Caco-2 (cell line): Measurements from ENCODE around the gene ADARB2. TPM values are rescaled to one million over a fixed set of nuclear protein-coding genes. Genes with fewer than 3 reads are reported as not detected.

Experiments used
- BruUV-seq: library from RNA; stranded (reverse); fragments of 400-500 nt; replicated peaks from 2 replicates; lab custom pipeline; 2021; lab: Mats Ljungman, UMichigan
- CTCF ChIA-PET: fragments of 300-600 bp; sonication (Branson Sonifier 250); formaldehyde crosslinking; loops from one replicate; lab custom pipeline; 2022; ENCODE audit warnings: antibody characterized with exemption; lab: Charles Lee
- POLR2A ChIA-PET: fragments of 300-600 bp; sonication (Branson Sonifier 250); formaldehyde crosslinking; loops from one replicate; lab custom pipeline; 2022; ENCODE audit warnings: antibody characterized with exemption; lab: Charles Lee
- DNase-seq, 2 experiments: peaks; one replicate each; pipeline versions ENCODE4 v3.0.0 to v3.0.0-alpha.2; 2020 to 2022
- H3K27me3 ChIP-seq: replicated peaks from 2 replicates; pipeline ENCODE4 v1.6.0; 2011; ENCODE audit warnings: low read length; ENCODE audit not compliant: control insufficient read depth, insufficient read depth
- H3K36me3 ChIP-seq: 2 replicates; pipeline ENCODE4 v1.5.1; 2011; ENCODE audit warnings: low read length; ENCODE audit not compliant: control insufficient read depth, insufficient read depth
- H3K4me1 ChIP-seq: fragments of 250-450 bp; sonication (Bioruptor Pico); 2 replicates; pipeline ENCODE4 v1.5.1; 2020; ENCODE audit warnings: mild to moderate bottlenecking
- H3K4me3 ChIP-seq: 2 replicates; pipeline ENCODE4 v1.5.1; 2011; ENCODE audit warnings: low read depth, mild to moderate bottlenecking, control low read depth, low read length
- H3K9me3 ChIP-seq: fragments of 250-450 bp; sonication (Bioruptor Pico); 2 replicates; pipeline ENCODE4 v1.5.1; 2020; ENCODE audit warnings: mild to moderate bottlenecking, moderate library complexity
- H3K27ac Mint-ChIP-seq: one replicate; pipeline ENCODE4 v1.8.0; 2022; ENCODE audit warnings: mixed read lengths; ENCODE audit not compliant: unreplicated experiment
- H3K27me3 Mint-ChIP-seq: one replicate; pipeline ENCODE4 v1.8.0; 2022; ENCODE audit warnings: mixed read lengths; ENCODE audit not compliant: insufficient read depth, unreplicated experiment
- H3K36me3 Mint-ChIP-seq: one replicate; pipeline ENCODE4 v1.8.0; 2022; ENCODE audit warnings: mild to moderate bottlenecking, mixed read lengths; ENCODE audit not compliant: insufficient read depth, unreplicated experiment
- H3K4me1 Mint-ChIP-seq: one replicate; pipeline ENCODE4 v1.8.0; 2022; ENCODE audit warnings: low read depth, mixed read lengths; ENCODE audit not compliant: unreplicated experiment
- H3K4me3 Mint-ChIP-seq: one replicate; pipeline ENCODE4 v1.8.0; 2022; ENCODE audit warnings: mild to moderate bottlenecking, moderate library complexity, mixed read lengths; ENCODE audit not compliant: unreplicated experiment
- H3K9me3 Mint-ChIP-seq: one replicate; pipeline ENCODE4 v1.8.0; 2022; ENCODE audit warnings: mixed read lengths; ENCODE audit not compliant: unreplicated experiment
- intact Hi-C: fragments of 100-400 bp; cut with micrococcal nuclease; formaldehyde crosslinking; loops from one replicate; pipeline ENCODE4 v1.10.0; 2022; ENCODE audit not compliant: unreplicated experiment
- total RNA-seq: library from RNA; stranded (reverse); gene quantifications from 2 replicates; pipeline ENCODE4 v1.2.3, GENCODE V29; 2022
- TF ChIP-seq, protein P1 (sequence below), 2 experiments: fragments of 200-600 bp in 1 of 2; IDR thresholded peaks; 1 replicate in 1 of 2; 2 replicates in 1 of 2; pipeline versions ENCODE4 v1.5.1 to v1.8.0; 2011 to 2022; ENCODE audit warnings: antibody characterized with exemption in 1 of 2, control low read depth in 1 of 2, inconsistent platforms in 1 of 2, low read depth in 1 of 2, low read length in 1 of 2, mild to moderate bottlenecking in 1 of 2, moderate library complexity in 1 of 2; ENCODE audit not compliant: insufficient read depth in 1 of 2, severe bottlenecking in 1 of 2, unreplicated experiment in 1 of 2

The ADARB2 gene
- total RNA-seq, 1 experiment from 2014 or later = 0.27 TPM

DNA sequence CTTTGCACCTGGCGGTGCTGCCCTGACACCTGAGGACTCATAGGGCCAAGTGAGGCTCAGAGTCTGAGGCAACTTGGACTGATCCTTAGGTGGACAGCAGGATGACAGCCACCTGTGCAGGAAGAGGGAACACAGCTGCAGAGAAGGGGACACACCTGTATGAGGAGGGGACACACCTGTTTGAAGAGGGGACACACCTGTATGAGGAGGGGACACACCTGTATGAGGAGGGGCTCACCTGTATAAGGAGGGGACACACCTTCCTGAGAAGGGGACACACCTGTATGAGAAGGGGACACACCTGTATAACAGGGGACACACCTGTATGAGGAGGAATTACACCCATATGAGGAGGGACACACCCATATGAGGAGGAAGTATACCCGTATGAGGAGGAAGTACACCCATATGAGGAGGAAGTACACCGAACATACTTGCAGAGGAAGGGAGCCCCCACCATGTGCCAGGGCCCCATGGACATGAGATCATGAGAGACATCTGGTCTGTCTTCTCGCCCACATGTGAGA lies 285.9 kb downstream of the ADARB2 start:
- H3K27me3 ChIP-seq = no peaks in the 10 kb centered on the region
- Mint-ChIP-seq H3K36me3 (no peaks in the 10 kb centered on the region), H3K4me3 (no peak overlapping the region), H3K4me1 (no peaks in the 10 kb centered on the region), H3K27me3 (peaks cover 44% of the 10 kb centered on the region), H3K9me3 (peaks cover 9% of the 10 kb centered on the region), H3K27ac (no peak overlapping the region)
- no peaks in the 10 kb centered on the region for H3K9me3 ChIP-seq
- intact Hi-C loops = no loop called here
- no peak for DNase-seq
- H3K4me1 ChIP-seq = no peaks in the 10 kb centered on the region
- ChIA-PET CTCF (no interaction called here), POLR2A (no interaction called here)
- H3K36me3 ChIP-seq = no peaks in the 10 kb centered on the region
- no peak overlapping the region for H3K4me3 ChIP-seq
- no TSS peak for BruUV-seq
- TF ChIP-seq, protein P1, sequence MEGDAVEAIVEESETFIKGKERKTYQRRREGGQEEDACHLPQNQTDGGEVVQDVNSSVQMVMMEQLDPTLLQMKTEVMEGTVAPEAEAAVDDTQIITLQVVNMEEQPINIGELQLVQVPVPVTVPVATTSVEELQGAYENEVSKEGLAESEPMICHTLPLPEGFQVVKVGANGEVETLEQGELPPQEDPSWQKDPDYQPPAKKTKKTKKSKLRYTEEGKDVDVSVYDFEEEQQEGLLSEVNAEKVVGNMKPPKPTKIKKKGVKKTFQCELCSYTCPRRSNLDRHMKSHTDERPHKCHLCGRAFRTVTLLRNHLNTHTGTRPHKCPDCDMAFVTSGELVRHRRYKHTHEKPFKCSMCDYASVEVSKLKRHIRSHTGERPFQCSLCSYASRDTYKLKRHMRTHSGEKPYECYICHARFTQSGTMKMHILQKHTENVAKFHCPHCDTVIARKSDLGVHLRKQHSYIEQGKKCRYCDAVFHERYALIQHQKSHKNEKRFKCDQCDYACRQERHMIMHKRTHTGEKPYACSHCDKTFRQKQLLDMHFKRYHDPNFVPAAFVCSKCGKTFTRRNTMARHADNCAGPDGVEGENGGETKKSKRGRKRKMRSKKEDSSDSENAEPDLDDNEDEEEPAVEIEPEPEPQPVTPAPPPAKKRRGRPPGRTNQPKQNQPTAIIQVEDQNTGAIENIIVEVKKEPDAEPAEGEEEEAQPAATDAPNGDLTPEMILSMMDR (IDR thresholded peaks at IDR 0.05; ENCODE audit: insufficient read depth in 1 of 2, low read depth in 1 of 2, low read length in 1 of 2, severe bottlenecking in 1 of 2, unreplicated experiment in 1 of 2) = no peak

DNA sequence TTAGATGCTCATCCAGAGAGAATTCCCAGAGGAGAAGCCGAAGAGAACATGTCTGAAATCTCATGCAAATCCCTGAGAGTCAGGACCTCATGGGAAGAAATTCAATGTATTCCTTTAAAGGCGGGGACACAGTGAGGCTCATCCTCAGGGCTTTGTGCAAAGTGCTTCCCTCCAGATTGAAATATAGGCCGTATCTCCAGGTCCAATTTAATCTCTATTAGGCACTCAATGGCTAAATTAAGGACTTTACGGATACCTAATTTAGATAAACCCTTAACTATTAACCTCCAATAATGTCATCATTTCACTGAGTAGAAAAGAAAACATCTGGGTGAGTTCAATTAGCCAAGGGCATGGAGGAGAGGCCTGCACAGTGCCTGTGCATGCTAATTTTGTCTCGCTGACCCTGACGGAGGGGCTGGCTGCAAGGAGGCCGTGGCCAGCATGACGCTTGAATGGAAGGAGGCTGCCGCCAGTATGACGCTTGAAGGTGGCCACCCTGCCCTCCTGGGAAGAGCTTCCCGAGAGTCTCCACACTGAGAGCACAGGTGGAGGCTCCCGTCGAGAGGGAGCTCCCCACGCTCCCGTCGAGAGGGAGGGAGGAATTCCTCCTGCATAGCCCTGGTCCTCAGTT lies 287.6 kb downstream of the ADARB2 start:
- H3K4me3 ChIP-seq = no peak overlapping the region
- POLR2A ChIA-PET = no interaction called here
- no peaks in the 10 kb centered on the region for H3K27me3 ChIP-seq
- Mint-ChIP-seq H3K36me3 (no peaks in the 10 kb centered on the region), H3K27ac (no peak overlapping the region), H3K4me3 (no peak overlapping the region), H3K9me3 (peaks cover 9% of the 10 kb centered on the region), H3K27me3 (peaks cover 39% of the 10 kb centered on the region), H3K4me1 (no peaks in the 10 kb centered on the region)
- intact Hi-C loops = no loop called here
- no peaks in the 10 kb centered on the region for H3K9me3 ChIP-seq
- TF ChIP-seq, protein P1 (IDR thresholded peaks at IDR 0.05; ENCODE audit: insufficient read depth in 1 of 2, low read depth in 1 of 2, low read length in 1 of 2, severe bottlenecking in 1 of 2, unreplicated experiment in 1 of 2) = no peak
- BruUV-seq = no TSS peak
- no peaks in the 10 kb centered on the region for H3K36me3 ChIP-seq
- CTCF ChIA-PET = no interaction called here
- H3K4me1 ChIP-seq = no peaks in the 10 kb centered on the region
- no peak for DNase-seq

DNA sequence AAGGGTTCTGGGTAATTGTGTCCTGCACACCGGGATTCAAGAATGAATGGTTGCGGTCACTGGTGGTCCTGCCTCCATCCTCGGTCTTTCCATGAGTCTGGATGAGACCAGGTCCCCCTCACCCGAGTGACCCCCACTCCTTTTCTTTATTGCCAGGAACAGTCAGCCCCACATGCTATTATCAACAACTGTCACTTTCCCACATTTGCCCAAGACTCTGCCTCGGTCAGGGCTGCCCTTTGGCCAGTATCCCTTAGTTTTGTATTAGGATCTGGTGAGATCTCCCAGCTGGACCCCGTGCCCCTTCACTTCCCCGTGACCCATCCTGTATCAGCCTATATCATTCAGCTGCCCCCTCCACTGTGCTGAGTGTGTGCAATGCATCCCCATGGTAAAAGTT lies 288.3 kb downstream of the ADARB2 start:
- ChIA-PET CTCF (no interaction called here), POLR2A (no interaction called here)
- no peaks in the 10 kb centered on the region for H3K27me3 ChIP-seq
- Mint-ChIP-seq H3K4me3 (no peak overlapping the region), H3K36me3 (no peaks in the 10 kb centered on the region), H3K4me1 (no peaks in the 10 kb centered on the region), H3K9me3 (peaks cover 9% of the 10 kb centered on the region), H3K27ac (no peak overlapping the region), H3K27me3 (peaks cover 34% of the 10 kb centered on the region)
- no peaks in the 10 kb centered on the region for H3K4me1 ChIP-seq
- no peak for DNase-seq
- TF ChIP-seq, protein P1 (IDR thresholded peaks at IDR 0.05; ENCODE audit: insufficient read depth in 1 of 2, low read depth in 1 of 2, low read length in 1 of 2, severe bottlenecking in 1 of 2, unreplicated experiment in 1 of 2) = no peak
- H3K4me3 ChIP-seq = no peak overlapping the region
- BruUV-seq = no TSS peak
- H3K36me3 ChIP-seq = no peaks in the 10 kb centered on the region
- intact Hi-C loops = no loop called here
- H3K9me3 ChIP-seq = no peaks in the 10 kb centered on the region
